ENCODE measurements around the gene NKAIN2.
"Not testable (repeated sequence)": the region's sequence is repeated elsewhere in the genome, so short reads cannot be mapped to it uniquely, and the experiment has no call there.

The NKAIN2 gene

GRCh38 chr6:124737804-124738203, 934.1 kb downstream of the NKAIN2 start:
- H3K9ac ChIP-seq (ENCODE audit: low read length); H3K27ac ChIP-seq (ENCODE audit: low read length); H3K4me3 ChIP-seq (ENCODE audit: low read length); H3K36me3 ChIP-seq (ENCODE audit: control insufficient read depth, low read depth, low read length); H3K27me3 ChIP-seq (ENCODE audit: control insufficient read depth, insufficient read depth, low read length); H3K9me3 ChIP-seq (ENCODE audit: control insufficient read depth, low read depth, low read length); H3K4me1 ChIP-seq (ENCODE audit: control insufficient read depth, low read depth, low read length): not testable (repeated sequence)

GRCh38 chr6:124738482-124738881, 934.8 kb downstream of the NKAIN2 start:
- no peak overlapping the region for H3K4me3 ChIP-seq (ENCODE audit: low read length)
- H3K9ac ChIP-seq (ENCODE audit: low read length): no peak overlapping the region
- H3K27ac ChIP-seq (ENCODE audit: low read length): no peak overlapping the region
- no peaks in the 10 kb centered on the region for H3K27me3 ChIP-seq (ENCODE audit: control insufficient read depth, insufficient read depth, low read length)
- no peaks in the 10 kb centered on the region for H3K36me3 ChIP-seq (ENCODE audit: control insufficient read depth, low read depth, low read length)
- no peaks in the 10 kb centered on the region for H3K9me3 ChIP-seq (ENCODE audit: control insufficient read depth, low read depth, low read length)
- H3K4me1 ChIP-seq (ENCODE audit: control insufficient read depth, low read depth, low read length): no peaks in the 10 kb centered on the region

GRCh38 chr6:124741341-124741740, 937.7 kb downstream of the NKAIN2 start:
- H3K27me3 ChIP-seq (ENCODE audit: control insufficient read depth, insufficient read depth, low read length): no peaks in the 10 kb centered on the region
- H3K36me3 ChIP-seq (ENCODE audit: control insufficient read depth, low read depth, low read length): no peaks in the 10 kb centered on the region
- no peak overlapping the region for H3K9ac ChIP-seq (ENCODE audit: low read length)
- no peak overlapping the region for H3K27ac ChIP-seq (ENCODE audit: low read length)
- no peaks in the 10 kb centered on the region for H3K4me1 ChIP-seq (ENCODE audit: control insufficient read depth, low read depth, low read length)
- no peak overlapping the region for H3K4me3 ChIP-seq (ENCODE audit: low read length)
- H3K9me3 ChIP-seq (ENCODE audit: control insufficient read depth, low read depth, low read length): no peaks in the 10 kb centered on the region

- no peaks in the 10 kb centered on the region for H3K9me3 ChIP-seq (ENCODE audit: control insufficient read depth, low read depth, low read length)
- no peak overlapping the region for H3K27ac ChIP-seq (ENCODE audit: low read length)
- H3K4me1 ChIP-seq (ENCODE audit: control insufficient read depth, low read depth, low read length): no peaks in the 10 kb centered on the region
- H3K36me3 ChIP-seq (ENCODE audit: control insufficient read depth, low read depth, low read length): no peaks in the 10 kb centered on the region
- no peaks in the 10 kb centered on the region for H3K27me3 ChIP-seq (ENCODE audit: control insufficient read depth, insufficient read depth, low read length)
- H3K9ac ChIP-seq (ENCODE audit: low read length): no peak overlapping the region
- no peak overlapping the region for H3K4me3 ChIP-seq (ENCODE audit: low read length)
Measured at GRCh38 chr6:124742971-124743370, 939.3 kb downstream of the NKAIN2 start.

- Histone ChIP-seq H3K4me3 (ENCODE audit: low read length) (no peak overlapping the region), H3K9ac (ENCODE audit: low read length) (no peak overlapping the region), H3K36me3 (ENCODE audit: control insufficient read depth, low read depth, low read length) (no peaks in the 10 kb centered on the region), H3K27me3 (ENCODE audit: control insufficient read depth, insufficient read depth, low read length) (no peaks in the 10 kb centered on the region), H3K27ac (ENCODE audit: low read length) (no peak overlapping the region), H3K4me1 (ENCODE audit: control insufficient read depth, low read depth, low read length) (no peaks in the 10 kb centered on the region), H3K9me3 (ENCODE audit: control insufficient read depth, low read depth, low read length) (no peaks in the 10 kb centered on the region)
Measured at GRCh38 chr6:124743420-124743819, 939.8 kb downstream of the NKAIN2 start.

- Histone ChIP-seq H3K36me3 (ENCODE audit: control insufficient read depth, low read depth, low read length) (no peaks in the 10 kb centered on the region), H3K4me1 (ENCODE audit: control insufficient read depth, low read depth, low read length) (no peaks in the 10 kb centered on the region), H3K9ac (ENCODE audit: low read length) (no peak overlapping the region), H3K27ac (ENCODE audit: low read length) (no peak overlapping the region), H3K4me3 (ENCODE audit: low read length) (no peak overlapping the region), H3K9me3 (ENCODE audit: control insufficient read depth, low read depth, low read length) (no peaks in the 10 kb centered on the region), H3K27me3 (ENCODE audit: control insufficient read depth, insufficient read depth, low read length) (no peaks in the 10 kb centered on the region)
Measured at GRCh38 chr6:124747349-124747748, 943.7 kb downstream of the NKAIN2 start.

- Histone ChIP-seq H3K27ac (ENCODE audit: low read length) (no peak overlapping the region), H3K9me3 (ENCODE audit: control insufficient read depth, low read depth, low read length) (no peaks in the 10 kb centered on the region), H3K9ac (ENCODE audit: low read length) (no peak overlapping the region), H3K4me3 (ENCODE audit: low read length) (no peak overlapping the region), H3K36me3 (ENCODE audit: control insufficient read depth, low read depth, low read length) (no peaks in the 10 kb centered on the region), H3K4me1 (ENCODE audit: control insufficient read depth, low read depth, low read length) (no peaks in the 10 kb centered on the region), H3K27me3 (ENCODE audit: control insufficient read depth, insufficient read depth, low read length) (no peaks in the 10 kb centered on the region)
Measured at GRCh38 chr6:124748778-124749177, 945.1 kb downstream of the NKAIN2 start.

- Histone ChIP-seq H3K4me1 (ENCODE audit: control insufficient read depth, low read depth, low read length) (no peaks in the 10 kb centered on the region), H3K9ac (ENCODE audit: low read length) (no peak overlapping the region), H3K4me3 (ENCODE audit: low read length) (no peak overlapping the region), H3K36me3 (ENCODE audit: control insufficient read depth, low read depth, low read length) (no peaks in the 10 kb centered on the region), H3K9me3 (ENCODE audit: control insufficient read depth, low read depth, low read length) (no peaks in the 10 kb centered on the region), H3K27ac (ENCODE audit: low read length) (no peak overlapping the region), H3K27me3 (ENCODE audit: control insufficient read depth, insufficient read depth, low read length) (no peaks in the 10 kb centered on the region)
Measured at GRCh38 chr6:124753001-124753400, 949.3 kb downstream of the NKAIN2 start.

GRCh38 chr6:124753562-124754105, 950.0 kb downstream of the NKAIN2 start:
- Histone ChIP-seq H3K4me1 (ENCODE audit: control insufficient read depth, low read depth, low read length) (no peaks in the 10 kb centered on the region), H3K9ac (ENCODE audit: low read length) (no peak overlapping the region), H3K27ac (ENCODE audit: low read length) (no peak overlapping the region), H3K36me3 (ENCODE audit: control insufficient read depth, low read depth, low read length) (no peaks in the 10 kb centered on the region), H3K4me3 (ENCODE audit: low read length) (no peak overlapping the region), H3K9me3 (ENCODE audit: control insufficient read depth, low read depth, low read length) (no peaks in the 10 kb centered on the region), H3K27me3 (ENCODE audit: control insufficient read depth, insufficient read depth, low read length) (no peaks in the 10 kb centered on the region)

GRCh38 chr6:124755321-124755720, 951.7 kb downstream of the NKAIN2 start:
- Histone ChIP-seq H3K9ac (ENCODE audit: low read length) (no peak overlapping the region), H3K27ac (ENCODE audit: low read length) (no peak overlapping the region), H3K36me3 (ENCODE audit: control insufficient read depth, low read depth, low read length) (no peaks in the 10 kb centered on the region), H3K9me3 (ENCODE audit: control insufficient read depth, low read depth, low read length) (no peaks in the 10 kb centered on the region), H3K4me1 (ENCODE audit: control insufficient read depth, low read depth, low read length) (no peaks in the 10 kb centered on the region), H3K27me3 (ENCODE audit: control insufficient read depth, insufficient read depth, low read length) (no peaks in the 10 kb centered on the region), H3K4me3 (ENCODE audit: low read length) (no peak overlapping the region)

- H3K27ac ChIP-seq (ENCODE audit: low read length): no peak overlapping the region
Measured at GRCh38 chr6:124757560-124757959, 953.9 kb downstream of the NKAIN2 start.

GRCh38 chr6:124758663-124759062, 955.0 kb downstream of the NKAIN2 start:
- H3K4me1 ChIP-seq (ENCODE audit: control insufficient read depth, low read depth, low read length): no peaks in the 10 kb centered on the region
- H3K9me3 ChIP-seq (ENCODE audit: control insufficient read depth, low read depth, low read length): no peaks in the 10 kb centered on the region
- H3K4me3 ChIP-seq (ENCODE audit: low read length): no peak overlapping the region
- H3K27ac ChIP-seq (ENCODE audit: low read length): no peak overlapping the region
- H3K36me3 ChIP-seq (ENCODE audit: control insufficient read depth, low read depth, low read length): no peaks in the 10 kb centered on the region
- H3K27me3 ChIP-seq (ENCODE audit: control insufficient read depth, insufficient read depth, low read length): no peaks in the 10 kb centered on the region
- no peak overlapping the region for H3K9ac ChIP-seq (ENCODE audit: low read length)

More at GRCh38 chr6:124757560-124757959, 953.9 kb downstream of the NKAIN2 start:
- no peak overlapping the region for H3K4me3 ChIP-seq (ENCODE audit: low read length)
- H3K9ac ChIP-seq (ENCODE audit: low read length): no peak overlapping the region
- no peaks in the 10 kb centered on the region for H3K4me1 ChIP-seq (ENCODE audit: control insufficient read depth, low read depth, low read length)
- H3K9me3 ChIP-seq (ENCODE audit: control insufficient read depth, low read depth, low read length): no peaks in the 10 kb centered on the region
- H3K36me3 ChIP-seq (ENCODE audit: control insufficient read depth, low read depth, low read length): no peaks in the 10 kb centered on the region
- H3K27me3 ChIP-seq (ENCODE audit: control insufficient read depth, insufficient read depth, low read length): no peaks in the 10 kb centered on the region
